Naive thymus-derived CD8-positive, alpha-beta T cell (primary cell): Measurements from ENCODE around the gene SPAG5. TPM values are rescaled to one million over a fixed set of nuclear protein-coding genes. Genes with fewer than 3 reads are reported as not detected.
"Not testable (repeated sequence)": the region's sequence is repeated elsewhere in the genome, so short reads cannot be mapped to it uniquely, and the experiment has no call there.

Source experiments
- ATAC-seq, 2 donors: fragments of 150-1000 bp; cut with Tn5 transposase in 1 of 2; sonication (Bioruptor Pico), chemical (Tn5 transposase) in 1 of 2; 1 replicate in 1 of 2; 2 replicates in 1 of 2; pipeline ENCODE4 v1.10.0; 2021; ENCODE audit warnings: mild to moderate bottlenecking in 2 of 2, moderate library complexity in 2 of 2
- POLR2A ChIA-PET: fragments of 350-600 bp; sonication (Branson Sonifier 250); formaldehyde crosslinking; loops from one replicate; lab custom pipeline; 2021; ENCODE audit warnings: antibody characterized with exemption; lab: Charles Lee
- DNase-seq, 10 donors: peaks; one replicate each; pipeline versions ENCODE4 v3.0.0 to v3.0.0-alpha.2; 2020 to 2022
- H3K27ac Mint-ChIP-seq, 10 donors: one replicate each; pipeline ENCODE4 v1.8.0; 2020 to 2022; ENCODE audit warnings: mild to moderate bottlenecking in 10 of 10, mixed read lengths in 10 of 10, moderate library complexity in 4 of 10, inconsistent platforms in 1 of 10
- H3K27me3 Mint-ChIP-seq, 5 donors: one replicate each; pipeline ENCODE4 v1.8.0; 2021 to 2022; ENCODE audit warnings: mixed read lengths in 5 of 5
- H3K36me3 Mint-ChIP-seq, 3 donors: one replicate each; pipeline ENCODE4 v1.8.0; 2020 to 2022; ENCODE audit warnings: mixed read lengths in 3 of 3, mild to moderate bottlenecking in 2 of 3, inconsistent platforms in 1 of 3
- H3K4me1 Mint-ChIP-seq, 4 donors: one replicate each; pipeline ENCODE4 v1.8.0; 2021 to 2022; ENCODE audit warnings: mixed read lengths in 4 of 4
- H3K4me3 Mint-ChIP-seq, 10 donors: one replicate each; pipeline ENCODE4 v1.8.0; 2020 to 2022; ENCODE audit warnings: mild to moderate bottlenecking in 10 of 10, mixed read lengths in 10 of 10, moderate library complexity in 6 of 10, inconsistent platforms in 1 of 10
- H3K9me3 Mint-ChIP-seq, 9 donors: one replicate each; pipeline ENCODE4 v1.8.0; 2020 to 2022; ENCODE audit warnings: mixed read lengths in 9 of 9, mild to moderate bottlenecking in 3 of 9, inconsistent platforms in 1 of 9, moderate library complexity in 1 of 9
- polyA plus RNA-seq, 3 donors: library from polyadenylated mRNA; unstranded; fragments of 300-500 nt; fragmentation: Illumina TruSeq; gene quantifications; one replicate each; pipeline ENCODE4 v1.2.3, GENCODE V29; 2021
- total RNA-seq, 8 experiments: library from RNA in 2 of 8; stranded (reverse) in 2 of 8; gene quantifications; one replicate each; pipeline ENCODE4 v1.2.3 and lab custom pipeline; 2021 to 2026

The SPAG5 gene
- total and polyA plus RNA-seq, 5 experiments from 2014 or later = 0.40 to 11.2 (median 2.7) TPM

DNA sequence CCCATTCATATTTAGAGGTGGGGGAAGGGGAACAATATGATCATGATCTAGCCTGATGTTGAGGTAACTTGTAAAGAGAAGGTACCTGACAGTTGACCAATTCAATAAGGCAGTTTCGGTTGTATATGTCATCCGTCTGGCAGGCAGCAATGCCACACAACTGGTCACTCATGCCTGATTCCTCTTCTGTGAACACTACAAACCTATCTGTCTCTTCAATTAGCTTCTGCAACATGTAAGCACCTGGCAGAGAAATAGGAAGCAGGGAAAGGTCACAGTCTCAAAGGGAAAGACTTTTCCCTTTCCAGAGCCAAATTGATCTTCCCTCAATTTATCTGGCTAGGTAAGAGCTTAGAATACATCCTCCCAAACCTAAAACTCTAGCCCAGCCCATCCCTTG is 25.3 kb upstream of the SPAG5 start:
- H3K4me1 Mint-ChIP-seq = peaks cover 0 to 15% (median 4%) of the 10 kb centered on the region in 4 donors
- H3K27me3 Mint-ChIP-seq = no peaks in the 10 kb centered on the region
- H3K36me3 Mint-ChIP-seq = peaks cover 6 to 93% (median 30%) of the 10 kb centered on the region in 3 donors
- no peaks in the 10 kb centered on the region for H3K9me3 Mint-ChIP-seq
- POLR2A ChIA-PET = interaction anchor here (0.7 kb wide), 1 partner anchor 1277 kb away, joined by 3 read pairs; no protein-coding TSS in a partner anchor
- no peak for ATAC-seq
- DNase-seq = no peak
- no peak overlapping the region for H3K4me3 Mint-ChIP-seq
- H3K27ac Mint-ChIP-seq = peak overlapping the region in 2 of 10 donors; percentile 7 to 71

GRCh38 chr17:28623696-28624095 is 24.9 kb upstream of the SPAG5 start:
- peak overlapping the region in 1 of 10 donors; percentile 45 for H3K27ac Mint-ChIP-seq
- H3K9me3 Mint-ChIP-seq = no peaks in the 10 kb centered on the region
- no peak overlapping the region for H3K4me3 Mint-ChIP-seq
- peaks cover 0 to 15% (median 4%) of the 10 kb centered on the region in 4 donors for H3K4me1 Mint-ChIP-seq
- POLR2A ChIA-PET = interaction anchor here (0.6 to 1.0 kb wide), 3 partner anchors 19 to 601 kb away, joined by 3 read pairs; no protein-coding TSS in a partner anchor
- peaks cover 6 to 97% (median 30%) of the 10 kb centered on the region in 3 donors for H3K36me3 Mint-ChIP-seq
- no peak for ATAC-seq
- no peak for DNase-seq
- no peaks in the 10 kb centered on the region for H3K27me3 Mint-ChIP-seq

- Mint-ChIP-seq H3K4me3 (no peak overlapping the region), H3K4me1 (peaks cover 0 to 12% (median 4%) of the 10 kb centered on the region in 4 donors), H3K27me3 (no peaks in the 10 kb centered on the region), H3K27ac (no peak overlapping the region), H3K36me3 (peaks cover 6 to 97% (median 28%) of the 10 kb centered on the region in 3 donors), H3K9me3 (no peaks in the 10 kb centered on the region)
- ATAC-seq (no peak), DNase-seq (no peak)
- POLR2A ChIA-PET = no interaction called here
These were observed 23.4 kb upstream of the SPAG5 start for GRCh38 chr17:28622186-28622585.

DNA sequence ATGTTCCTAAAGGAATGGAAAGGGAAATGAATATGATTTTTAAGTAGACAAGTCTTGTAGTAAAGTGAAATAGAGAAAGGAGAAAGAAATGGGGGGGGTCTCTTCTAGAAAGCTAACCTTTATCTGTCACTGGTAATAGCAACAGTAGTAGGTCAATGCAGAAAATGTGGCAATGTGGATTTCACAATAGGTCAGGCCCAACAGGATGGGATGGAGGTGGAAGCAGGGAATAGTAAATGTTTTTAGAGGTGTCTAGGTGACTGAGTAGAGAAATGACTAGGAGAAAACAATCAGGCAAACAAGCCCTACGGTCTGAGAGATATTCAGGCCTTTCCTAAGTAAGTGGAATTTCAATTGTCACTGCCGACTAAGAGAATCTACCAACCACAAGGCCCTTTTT is 21.2 kb upstream of the SPAG5 start:
- Mint-ChIP-seq H3K27ac (peak overlapping the region in 1 of 10 donors; percentile 70), H3K36me3 (peaks cover 12 to 100% (median 43%) of the 10 kb centered on the region in 3 donors)
- POLR2A ChIA-PET = no interaction called here

DNA sequence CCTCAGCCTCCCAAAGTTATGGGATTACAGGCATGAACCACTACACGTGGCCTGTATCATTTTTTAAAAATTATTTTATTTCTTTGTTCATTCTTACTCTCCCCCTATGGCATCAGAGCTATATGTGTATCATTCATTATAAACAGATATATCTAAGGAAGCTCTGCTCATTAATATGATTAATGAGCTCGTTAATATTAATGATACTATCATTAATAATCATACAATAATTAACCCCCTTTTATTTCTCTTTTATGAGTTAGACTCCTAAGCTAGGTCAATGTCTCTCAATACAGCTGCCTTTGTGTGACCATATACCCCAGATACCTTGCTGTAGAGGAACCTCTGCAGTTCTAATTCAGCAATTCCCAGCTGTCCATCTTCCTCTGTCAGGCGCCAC is 19.6 kb upstream of the SPAG5 start:
- Mint-ChIP-seq H3K4me1 (peaks cover 0 to 8% (median 3%) of the 10 kb centered on the region in 4 donors), H3K4me3 (no peak overlapping the region), H3K36me3 (peaks cover 12 to 97% (median 39%) of the 10 kb centered on the region in 3 donors), H3K27ac (no peak overlapping the region), H3K9me3 (no peaks in the 10 kb centered on the region), H3K27me3 (no peaks in the 10 kb centered on the region)
- no peak for ATAC-seq
- DNase-seq = no peak
- POLR2A ChIA-PET = no interaction called here

More for the DNA sequence above, 21.2 kb upstream of the SPAG5 start:
- Mint-ChIP-seq H3K9me3 (no peaks in the 10 kb centered on the region), H3K4me1 (peaks cover 0 to 4% (median 2%) of the 10 kb centered on the region in 4 donors), H3K27me3 (no peaks in the 10 kb centered on the region), H3K4me3 (no peak overlapping the region)
- no peak for ATAC-seq
- DNase-seq = no peak

GRCh38 chr17:28616281-28616680 is 17.5 kb upstream of the SPAG5 start:
- Mint-ChIP-seq H3K27me3 (no peaks in the 10 kb centered on the region), H3K4me1 (peaks cover 0 to 18% (median 8%) of the 10 kb centered on the region in 4 donors), H3K36me3 (peaks cover 6 to 75% (median 26%) of the 10 kb centered on the region in 3 donors), H3K4me3 (no peak overlapping the region), H3K9me3 (no peaks in the 10 kb centered on the region), H3K27ac (no peak overlapping the region)
- ATAC-seq = no peak
- POLR2A ChIA-PET = interaction anchor here (0.5 to 0.6 kb wide), 2 partner anchors 31 to 45 kb away, joined by 3 read pairs; partner anchors contain the start of genes SDF2 and SUPT6H
- DNase-seq = no peak

- ATAC-seq (no peak), DNase-seq (no peak)
- Mint-ChIP-seq H3K36me3 (peaks cover 6 to 68% (median 18%) of the 10 kb centered on the region in 3 donors), H3K9me3 (no peaks in the 10 kb centered on the region), H3K4me1 (peaks cover 0 to 18% (median 7%) of the 10 kb centered on the region in 4 donors), H3K4me3 (no peak overlapping the region), H3K27me3 (no peaks in the 10 kb centered on the region), H3K27ac (no peak overlapping the region)
- POLR2A ChIA-PET = no interaction called here
These were observed 16.6 kb upstream of the SPAG5 start for GRCh38 chr17:28615260-28615940.

DNA sequence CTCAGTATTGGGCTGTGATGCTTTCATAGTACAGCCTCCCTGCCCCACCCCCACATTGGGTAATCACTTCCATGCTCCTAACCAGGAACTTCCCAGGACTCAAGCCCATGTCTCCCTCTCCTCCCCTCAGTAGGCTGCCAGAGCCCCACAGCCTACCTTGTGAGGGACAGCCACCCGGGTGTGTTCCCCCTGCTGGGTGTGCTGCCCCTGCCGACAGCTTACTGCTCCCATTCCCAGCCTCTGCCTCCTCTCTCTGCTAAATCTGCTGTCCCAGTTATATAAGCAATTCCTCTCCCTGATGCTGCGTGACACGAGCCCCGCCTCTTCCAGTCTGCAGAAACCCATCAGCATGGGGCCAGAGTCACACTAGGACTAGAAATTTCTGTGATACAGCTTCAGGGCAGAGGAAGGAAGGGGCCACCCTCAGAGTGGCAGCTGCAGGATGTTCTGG is 15.1 kb upstream of the SPAG5 start, which contains the start of gene RSKR:
RSKR (minus strand) TSS at position 255 of the 451 bp plus-strand sequence; CDS start at position 231, 24 bp downstream.
- peaks cover 0 to 18% (median 8%) of the 10 kb centered on the region in 4 donors for H3K4me1 Mint-ChIP-seq
- H3K4me3 Mint-ChIP-seq = no peak within 1 kb of the TSS
- POLR2A ChIA-PET = no interaction called here
- no peaks in the 10 kb centered on the region for H3K27me3 Mint-ChIP-seq
- no peaks in the 10 kb centered on the region for H3K9me3 Mint-ChIP-seq
- DNase-seq = no peak
- no peak for ATAC-seq
- peak within 1 kb of the TSS in 5 of 10 donors; percentile 63 to 74 (median 64) for H3K27ac Mint-ChIP-seq
- peaks cover 6 to 60% (median 18%) of the 10 kb centered on the region in 3 donors for H3K36me3 Mint-ChIP-seq

DNA sequence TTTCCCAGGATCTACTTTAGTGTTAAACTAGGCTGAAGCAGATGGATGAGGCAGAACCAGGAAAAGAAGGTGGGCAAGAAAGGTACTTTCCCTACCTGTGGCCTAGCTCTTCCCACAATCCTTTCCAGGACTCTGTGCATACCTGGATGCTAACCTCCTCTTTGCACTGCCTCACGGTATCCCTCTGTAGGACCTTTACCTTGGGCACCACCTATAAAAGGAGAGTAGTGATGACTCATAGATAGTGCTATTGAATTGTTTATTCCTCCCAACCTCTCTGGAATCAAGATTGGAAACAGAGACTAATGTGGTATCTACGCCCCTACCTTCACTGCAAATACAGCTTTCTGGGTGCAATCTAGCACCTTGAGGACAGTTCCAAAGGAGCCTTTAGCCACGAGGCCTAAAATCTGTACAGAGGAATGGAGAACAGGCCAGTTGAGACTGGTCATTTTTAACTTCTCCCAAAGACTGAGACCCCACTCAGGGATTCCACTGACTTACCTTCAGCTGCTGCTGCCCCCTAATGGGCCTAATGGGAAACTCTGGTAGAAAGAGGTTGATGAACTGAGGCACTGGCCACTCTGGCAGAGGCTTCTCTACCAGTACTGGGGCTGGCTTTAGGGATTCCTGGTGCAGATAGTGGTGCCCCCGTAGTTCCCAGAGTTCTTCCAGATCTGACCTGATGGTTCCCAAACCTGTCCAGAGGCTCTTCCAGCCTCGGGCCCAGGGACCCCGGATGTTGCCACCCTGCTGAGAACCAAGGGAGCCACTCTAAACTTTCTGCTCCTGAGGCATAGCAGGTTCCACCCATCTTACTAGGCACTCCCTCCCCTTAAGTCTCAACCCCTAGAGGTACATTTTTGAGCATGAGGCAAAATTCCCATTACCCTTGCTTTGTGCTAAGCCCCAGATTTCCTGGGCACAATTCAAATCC is 14.4 kb upstream of the SPAG5 start:
- Mint-ChIP-seq H3K4me3 (no peak overlapping the region), H3K9me3 (no peaks in the 10 kb centered on the region), H3K4me1 (peaks cover 0 to 18% (median 8%) of the 10 kb centered on the region in 4 donors), H3K27me3 (no peaks in the 10 kb centered on the region), H3K27ac (peak overlapping the region in 6 of 10 donors; percentile 5 to 74 (median 64)), H3K36me3 (peaks cover 6 to 53% (median 18%) of the 10 kb centered on the region in 3 donors)
- peak in 8 of 10 donors; percentile 7 to 71 (median 42) for DNase-seq
- POLR2A ChIA-PET = interaction anchor here (2.8 kb wide), 1 partner anchor 14 kb away, joined by 13 read pairs; the partner anchor contains the start of gene SPAG5
- ATAC-seq = peak; percentile 50 to 57

DNA sequence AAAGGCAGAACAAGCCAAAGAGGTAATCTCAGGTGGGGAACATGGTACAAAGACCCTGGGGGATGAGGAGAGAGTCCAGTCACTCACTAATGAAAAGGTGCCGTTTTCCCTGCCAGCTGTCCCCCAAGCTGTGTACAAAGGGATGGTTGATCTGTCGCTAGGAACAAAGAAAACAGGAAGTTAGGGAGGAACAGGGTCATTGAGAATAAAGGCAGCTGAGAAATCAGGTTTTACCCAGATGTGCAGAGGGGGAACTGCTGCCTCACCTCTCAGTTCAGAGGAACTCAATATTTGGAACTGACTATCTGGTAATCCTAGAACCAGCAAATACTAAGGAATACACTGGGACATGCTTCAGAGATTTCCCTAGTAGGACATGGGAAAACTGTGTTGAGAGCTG is 13.7 kb upstream of the SPAG5 start:
- Mint-ChIP-seq H3K4me1 (peaks cover 0 to 18% (median 8%) of the 10 kb centered on the region in 4 donors), H3K27ac (peak overlapping the region in 8 of 10 donors; percentile 5 to 79 (median 59)), H3K36me3 (peaks cover 6 to 46% (median 18%) of the 10 kb centered on the region in 3 donors), H3K4me3 (no peak overlapping the region), H3K27me3 (no peaks in the 10 kb centered on the region), H3K9me3 (no peaks in the 10 kb centered on the region)
- POLR2A ChIA-PET = interaction anchor here (1.1 to 2.8 kb wide), 2 partner anchors 13 to 119 kb away, joined by 3 to 13 read pairs; partner anchors contain the start of gene SPAG5
- DNase-seq = no peak
- no peak for ATAC-seq

GRCh38 chr17:28610376-28610775 is 11.6 kb upstream of the SPAG5 start:
- no peak for ATAC-seq
- peak overlapping the region in 5 of 10 donors; percentile 3 to 74 (median 27) for H3K27ac Mint-ChIP-seq

GRCh38 chr17:28604031-28604430 is 5.2 kb upstream of the SPAG5 start:
- H3K36me3 Mint-ChIP-seq, H3K27ac Mint-ChIP-seq, ATAC-seq, H3K27me3 Mint-ChIP-seq, POLR2A ChIA-PET, H3K4me3 Mint-ChIP-seq, H3K9me3 Mint-ChIP-seq, DNase-seq: not testable (repeated sequence)
- H3K4me1 Mint-ChIP-seq = peaks cover 6 to 11% (median 8%) of the 10 kb centered on the region in 4 donors

More at GRCh38 chr17:28610376-28610775, 11.6 kb upstream of the SPAG5 start:
- Mint-ChIP-seq H3K9me3 (no peaks in the 10 kb centered on the region), H3K4me3 (no peak overlapping the region), H3K4me1 (peaks cover 0 to 18% (median 8%) of the 10 kb centered on the region in 4 donors), H3K27me3 (no peaks in the 10 kb centered on the region), H3K36me3 (peaks cover 0 to 25% (median 0%) of the 10 kb centered on the region in 3 donors)
- no peak for DNase-seq
- POLR2A ChIA-PET = interaction anchor here (0.6 to 1.5 kb wide), 3 partner anchors 11 to 40 kb away, joined by 3 to 4 read pairs (median 4); partner anchors contain the start of gene PIGS
